Activated T-cell treated with anti-CD3 and anti-CD28 coated beads for 48 hours (primary cell): ENCODE measurements around the gene HCFC2.
A peak's percentile ranks its signal among the peaks of the same experiment; 100 is the strongest.

ENCODE experiments used
- DNase-seq: peaks from one replicate; pipeline ENCODE4 v3.0.0-alpha.2; 2020; ENCODE audit warnings: low read depth

HCFC2 gene

GRCh38 chr12:104121001-104121400 is 56.7 kb downstream of the HCFC2 start:
- no peak for DNase-seq

GRCh38 chr12:104122298-104122697 is 58.0 kb downstream of the HCFC2 start:
- DNase-seq, result no peak

GRCh38 chr12:104126548-104126947 is 62.2 kb downstream of the HCFC2 start:
- DNase-seq, result no peak

- no peak for DNase-seq
Measured at GRCh38 chr12:104130760-104131159, 66.4 kb downstream of the HCFC2 start.

GRCh38 chr12:104131609-104132008 is 67.3 kb downstream of the HCFC2 start:
- no peak for DNase-seq

GRCh38 chr12:104132351-104132956 is 68.1 kb downstream of the HCFC2 start:
- DNase-seq, result no peak

- DNase-seq, result no peak
Measured at GRCh38 chr12:104133321-104133720, 69.0 kb downstream of the HCFC2 start.

GRCh38 chr12:104133866-104134265 is 69.5 kb downstream of the HCFC2 start:
- no peak for DNase-seq

GRCh38 chr12:104134882-104135281 is 70.6 kb downstream of the HCFC2 start:
- DNase-seq, result no peak

- DNase-seq, result no peak
Measured at GRCh38 chr12:104136577-104136976, 72.2 kb downstream of the HCFC2 start.

- peak; percentile 37 for DNase-seq
Measured at GRCh38 chr12:104137001-104137901, 72.9 kb downstream of the HCFC2 start.

GRCh38 chr12:104137902-104138796 is 73.8 kb downstream of the HCFC2 start, which contains the start of gene NFYB:
NFYB (minus strand) TSS chr12:104138210; CDS start chr12:104135453, 2,757 bp downstream.
- DNase-seq, result peak; percentile 86

- DNase-seq, result no peak
Measured at GRCh38 chr12:104138797-104139152, 74.4 kb downstream of the HCFC2 start.

GRCh38 chr12:104142543-104142942 is 78.2 kb downstream of the HCFC2 start:
- no peak for DNase-seq

GRCh38 chr12:104143002-104143401 is 78.7 kb downstream of the HCFC2 start:
- DNase-seq, result no peak

GRCh38 chr12:104143918-104144317 is 79.6 kb downstream of the HCFC2 start:
- DNase-seq, result no peak

GRCh38 chr12:104147346-104147745 is 83.0 kb downstream of the HCFC2 start:
- DNase-seq, result no peak

GRCh38 chr12:104150416-104150815 is 86.1 kb downstream of the HCFC2 start:
- no peak for DNase-seq

- DNase-seq, result no peak
Measured at GRCh38 chr12:104152685-104153241, 88.4 kb downstream of the HCFC2 start.

- no peak for DNase-seq
Measured at GRCh38 chr12:104154286-104154685, 90.0 kb downstream of the HCFC2 start.

- DNase-seq, result no peak
Measured at GRCh38 chr12:104154806-104155205, 90.5 kb downstream of the HCFC2 start.
